ENCODE measurements around the gene MYG1. TPM values are rescaled to one million over a fixed set of nuclear protein-coding genes. Genes with fewer than 3 reads are reported as not detected.
"Not testable (repeated sequence)": the region's sequence is repeated elsewhere in the genome, so short reads cannot be mapped to it uniquely, and the experiment has no call there.

The MYG1 gene
- total and polyA plus RNA-seq, 2 experiments from 2014 or later, result 25.5 to 35.9 TPM

GRCh38 chr12:53328043-53328435 is 28.5 kb downstream of the MYG1 start:
- no peaks in the 10 kb centered on the region for H3K36me3 ChIP-seq (replicated peaks; ENCODE audit: insufficient read depth, low read depth)
- no peak for TF ChIP-seq EZH2phosphoT487 (IDR thresholded peaks at IDR 0.05; ENCODE audit: low read depth, severe bottlenecking, unreplicated experiment)
- TF ChIP-seq, protein P1, sequence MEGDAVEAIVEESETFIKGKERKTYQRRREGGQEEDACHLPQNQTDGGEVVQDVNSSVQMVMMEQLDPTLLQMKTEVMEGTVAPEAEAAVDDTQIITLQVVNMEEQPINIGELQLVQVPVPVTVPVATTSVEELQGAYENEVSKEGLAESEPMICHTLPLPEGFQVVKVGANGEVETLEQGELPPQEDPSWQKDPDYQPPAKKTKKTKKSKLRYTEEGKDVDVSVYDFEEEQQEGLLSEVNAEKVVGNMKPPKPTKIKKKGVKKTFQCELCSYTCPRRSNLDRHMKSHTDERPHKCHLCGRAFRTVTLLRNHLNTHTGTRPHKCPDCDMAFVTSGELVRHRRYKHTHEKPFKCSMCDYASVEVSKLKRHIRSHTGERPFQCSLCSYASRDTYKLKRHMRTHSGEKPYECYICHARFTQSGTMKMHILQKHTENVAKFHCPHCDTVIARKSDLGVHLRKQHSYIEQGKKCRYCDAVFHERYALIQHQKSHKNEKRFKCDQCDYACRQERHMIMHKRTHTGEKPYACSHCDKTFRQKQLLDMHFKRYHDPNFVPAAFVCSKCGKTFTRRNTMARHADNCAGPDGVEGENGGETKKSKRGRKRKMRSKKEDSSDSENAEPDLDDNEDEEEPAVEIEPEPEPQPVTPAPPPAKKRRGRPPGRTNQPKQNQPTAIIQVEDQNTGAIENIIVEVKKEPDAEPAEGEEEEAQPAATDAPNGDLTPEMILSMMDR (IDR thresholded peaks at IDR 0.05; ENCODE audit: poor library complexity), result no peak
- no peak for TF ChIP-seq EZH2 (IDR thresholded peaks at IDR 0.05; ENCODE audit: borderline replicate concordance)
- H3K9me2 ChIP-seq (replicated peaks; ENCODE audit: insufficient read depth), result no peaks in the 10 kb centered on the region
- H4K20me1 ChIP-seq (ENCODE audit: insufficient read depth, poor library complexity, severe bottlenecking), result no peaks in the 10 kb centered on the region
- H3K9me3 ChIP-seq (ENCODE audit: low read depth), result no peaks in the 10 kb centered on the region
- no peak overlapping the region for H3K4me2 ChIP-seq
- H3K4me3 ChIP-seq, result no peak overlapping the region
- DNase-seq (ENCODE audit: low spot score), result no peak
- WGBS (ENCODE audit: low lambda C conversion rate, missing lambda C conversion rate), result 52% methylated on average over 16 of the region's 16 CpGs
- no peaks in the 10 kb centered on the region for H3K79me2 ChIP-seq
- H3K27me3 ChIP-seq, result peaks cover 14% of the 10 kb centered on the region
- H3K4me1 ChIP-seq (ENCODE audit: insufficient read depth), result peaks cover 13% of the 10 kb centered on the region
- no peak overlapping the region for H2AFZ ChIP-seq
- H3K27ac ChIP-seq, result no peak overlapping the region

GRCh38 chr12:53330671-53331070 is 31.2 kb downstream of the MYG1 start:
- H3K36me3 ChIP-seq (replicated peaks; ENCODE audit: insufficient read depth, low read depth), result no peaks in the 10 kb centered on the region
- H3K4me2 ChIP-seq, result no peak overlapping the region
- WGBS (ENCODE audit: low lambda C conversion rate, missing lambda C conversion rate), result 88% methylated on average over 5 of the region's 5 CpGs
- no peak overlapping the region for H3K4me3 ChIP-seq
- no peak for DNase-seq (ENCODE audit: low spot score)
- no peak for TF ChIP-seq EZH2 (IDR thresholded peaks at IDR 0.05; ENCODE audit: borderline replicate concordance)
- TF ChIP-seq, protein P1 (IDR thresholded peaks at IDR 0.05; ENCODE audit: poor library complexity), result no peak
- no peak for TF ChIP-seq EZH2phosphoT487 (IDR thresholded peaks at IDR 0.05; ENCODE audit: low read depth, severe bottlenecking, unreplicated experiment)
- H3K27me3 ChIP-seq, result peaks cover 10% of the 10 kb centered on the region
- no peaks in the 10 kb centered on the region for H3K9me2 ChIP-seq (replicated peaks; ENCODE audit: insufficient read depth)
- peaks cover 2% of the 10 kb centered on the region for H3K4me1 ChIP-seq (ENCODE audit: insufficient read depth)
- no peak overlapping the region for H3K27ac ChIP-seq
- no peaks in the 10 kb centered on the region for H3K79me2 ChIP-seq
- no peak overlapping the region for H2AFZ ChIP-seq
- no peaks in the 10 kb centered on the region for H4K20me1 ChIP-seq (ENCODE audit: insufficient read depth, poor library complexity, severe bottlenecking)
- H3K9me3 ChIP-seq (ENCODE audit: low read depth), result no peaks in the 10 kb centered on the region

- not testable (repeated sequence) for H3K4me2 ChIP-seq; H2AFZ ChIP-seq; H3K79me2 ChIP-seq; H3K4me3 ChIP-seq; H3K27me3 ChIP-seq; H3K9me3 ChIP-seq (ENCODE audit: low read depth); DNase-seq (ENCODE audit: low spot score); H3K27ac ChIP-seq; H4K20me1 ChIP-seq (ENCODE audit: insufficient read depth, poor library complexity, severe bottlenecking); H3K9me2 ChIP-seq (replicated peaks; ENCODE audit: insufficient read depth); H3K36me3 ChIP-seq (replicated peaks; ENCODE audit: insufficient read depth, low read depth); H3K4me1 ChIP-seq (ENCODE audit: insufficient read depth)
Measured at GRCh38 chr12:53332339-53332738, 32.8 kb downstream of the MYG1 start.

- Histone ChIP-seq H3K36me3 (replicated peaks; ENCODE audit: insufficient read depth, low read depth) (no peaks in the 10 kb centered on the region), H3K4me1 (ENCODE audit: insufficient read depth) (peaks cover under 1% of the 10 kb centered on the region), H3K27ac (no peak overlapping the region), H3K9me2 (replicated peaks; ENCODE audit: insufficient read depth) (no peaks in the 10 kb centered on the region), H3K27me3 (no peaks in the 10 kb centered on the region), H3K9me3 (ENCODE audit: low read depth) (no peaks in the 10 kb centered on the region), H2AFZ (no peak overlapping the region), H3K4me2 (no peak overlapping the region), H3K79me2 (no peaks in the 10 kb centered on the region), H3K4me3 (no peak overlapping the region), H4K20me1 (ENCODE audit: insufficient read depth, poor library complexity, severe bottlenecking) (no peaks in the 10 kb centered on the region)
- TF ChIP-seq, protein P1 (IDR thresholded peaks at IDR 0.05; ENCODE audit: poor library complexity), result no peak
- TF ChIP-seq EZH2phosphoT487 (IDR thresholded peaks at IDR 0.05; ENCODE audit: low read depth, severe bottlenecking, unreplicated experiment) (no peak), EZH2 (IDR thresholded peaks at IDR 0.05; ENCODE audit: borderline replicate concordance) (no peak)
- DNase-seq (ENCODE audit: low spot score), result no peak
- 80% methylated on average over 8 of the region's 15 CpGs for WGBS (ENCODE audit: low lambda C conversion rate, missing lambda C conversion rate)
Measured at GRCh38 chr12:53332744-53333143, 33.2 kb downstream of the MYG1 start.
